ES-I3 (cell line): Measurements from ENCODE around the gene CENPP.

ENCODE experiments used
- H3K36me3 ChIP-seq: 2 replicates; pipeline ENCODE4 v1.6.1; 2013; ENCODE audit warnings: mild to moderate bottlenecking, low read length, control low read depth, moderate library complexity; ENCODE audit not compliant: insufficient read depth
- H3K4me1 ChIP-seq: 2 replicates; pipeline ENCODE4 v1.6.1; 2013; ENCODE audit warnings: mild to moderate bottlenecking, control low read depth, low read length; ENCODE audit not compliant: insufficient read depth
- H3K9ac ChIP-seq: 2 replicates; pipeline ENCODE4 v1.6.1; 2013; ENCODE audit warnings: low read depth, mild to moderate bottlenecking, low read length, moderate library complexity
- H3K9me3 ChIP-seq: 2 replicates; pipeline ENCODE4 v1.6.1; 2013; ENCODE audit warnings: mild to moderate bottlenecking, low read length, moderate library complexity; ENCODE audit not compliant: control insufficient read depth, insufficient read depth

Gene CENPP

GRCh38 chr9:92496396-92497176 is 170.8 kb downstream of the CENPP start:
- no peaks in the 10 kb centered on the region for H3K36me3 ChIP-seq
- H3K9ac ChIP-seq = no peak overlapping the region
- H3K9me3 ChIP-seq = no peaks in the 10 kb centered on the region
- no peaks in the 10 kb centered on the region for H3K4me1 ChIP-seq

- Histone ChIP-seq H3K36me3 (no peaks in the 10 kb centered on the region), H3K9me3 (no peaks in the 10 kb centered on the region)
Measured at GRCh38 chr9:92499701-92500100, 173.9 kb downstream of the CENPP start.

DNA sequence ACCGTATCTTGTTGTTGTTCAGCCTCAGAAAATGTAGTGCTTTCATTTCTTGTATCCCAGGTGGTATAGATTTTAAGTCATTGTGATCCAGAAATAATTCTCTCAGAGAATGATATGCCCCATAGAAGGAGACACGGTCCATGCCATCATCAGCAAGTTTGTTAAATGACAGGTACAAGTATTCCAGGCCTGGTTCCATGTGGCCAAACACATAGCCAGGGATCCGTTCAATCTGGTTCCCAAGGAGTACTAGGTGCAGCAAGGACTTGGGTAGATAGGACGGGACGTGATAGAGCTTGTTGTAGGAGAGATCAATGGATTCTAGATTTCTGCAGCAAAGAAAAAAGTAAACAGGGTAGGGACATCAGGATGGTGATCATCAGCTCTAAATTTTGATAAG is 175.0 kb downstream of the CENPP start:
- Histone ChIP-seq H3K4me1 (peaks cover 5% of the 10 kb centered on the region; the same call in 1 of the 2 replicates), H3K9ac (no peak overlapping the region), H3K36me3 (no peaks in the 10 kb centered on the region), H3K9me3 (no peaks in the 10 kb centered on the region)

More at GRCh38 chr9:92499701-92500100, 173.9 kb downstream of the CENPP start:
- Histone ChIP-seq H3K9ac (no peak overlapping the region), H3K4me1 (peaks cover 5% of the 10 kb centered on the region; the same call in 1 of the 2 replicates)

GRCh38 chr9:92501671-92502393 is 176.1 kb downstream of the CENPP start:
- peaks cover 9% of the 10 kb centered on the region for H3K4me1 ChIP-seq
- H3K9me3 ChIP-seq = no peaks in the 10 kb centered on the region
- no peak overlapping the region for H3K9ac ChIP-seq
- H3K36me3 ChIP-seq = no peaks in the 10 kb centered on the region

DNA sequence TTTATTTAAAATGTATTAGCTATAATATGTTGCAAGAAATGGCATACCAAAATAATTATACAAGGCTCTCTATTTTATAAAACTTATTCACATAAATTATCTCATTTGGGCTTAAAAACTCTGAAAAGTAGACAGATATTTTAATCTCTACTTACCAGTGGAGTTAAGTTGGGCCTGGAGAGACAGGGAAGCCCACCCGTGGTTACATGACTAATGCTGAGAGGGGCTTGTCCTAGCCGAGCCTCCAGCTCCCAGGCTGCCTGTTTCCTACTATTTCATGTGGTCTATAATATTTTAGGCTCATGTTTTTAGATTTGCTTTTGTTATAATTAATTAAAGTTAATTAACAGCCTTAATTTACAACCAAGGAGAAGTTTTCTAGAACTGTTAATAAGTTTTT is 177.4 kb downstream of the CENPP start:
- Histone ChIP-seq H3K9ac (no peak overlapping the region), H3K36me3 (no peaks in the 10 kb centered on the region), H3K4me1 (peaks cover 9% of the 10 kb centered on the region), H3K9me3 (no peaks in the 10 kb centered on the region)

DNA sequence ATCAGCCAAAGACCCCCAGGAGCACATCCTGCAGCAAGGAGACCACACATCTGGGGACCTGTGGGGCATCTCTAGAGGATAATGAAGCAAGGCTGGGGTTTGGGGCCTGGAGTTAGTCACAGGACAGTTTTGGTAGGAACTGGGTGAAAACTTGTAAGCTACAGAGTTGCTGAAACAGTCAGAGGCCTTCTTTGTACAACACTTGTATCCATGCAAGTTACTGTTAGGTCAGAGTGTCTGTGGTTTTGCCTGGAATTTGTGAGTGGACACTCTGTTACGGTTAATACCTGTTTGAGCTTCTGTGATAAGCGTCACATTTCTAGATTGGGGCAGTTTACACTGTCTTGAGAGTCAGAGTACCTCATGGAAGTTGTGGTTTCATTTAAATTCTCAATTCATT is 179.1 kb downstream of the CENPP start:
- peaks cover 9% of the 10 kb centered on the region for H3K4me1 ChIP-seq
- no peaks in the 10 kb centered on the region for H3K9me3 ChIP-seq
- no peak overlapping the region for H3K9ac ChIP-seq
- no peaks in the 10 kb centered on the region for H3K36me3 ChIP-seq

DNA sequence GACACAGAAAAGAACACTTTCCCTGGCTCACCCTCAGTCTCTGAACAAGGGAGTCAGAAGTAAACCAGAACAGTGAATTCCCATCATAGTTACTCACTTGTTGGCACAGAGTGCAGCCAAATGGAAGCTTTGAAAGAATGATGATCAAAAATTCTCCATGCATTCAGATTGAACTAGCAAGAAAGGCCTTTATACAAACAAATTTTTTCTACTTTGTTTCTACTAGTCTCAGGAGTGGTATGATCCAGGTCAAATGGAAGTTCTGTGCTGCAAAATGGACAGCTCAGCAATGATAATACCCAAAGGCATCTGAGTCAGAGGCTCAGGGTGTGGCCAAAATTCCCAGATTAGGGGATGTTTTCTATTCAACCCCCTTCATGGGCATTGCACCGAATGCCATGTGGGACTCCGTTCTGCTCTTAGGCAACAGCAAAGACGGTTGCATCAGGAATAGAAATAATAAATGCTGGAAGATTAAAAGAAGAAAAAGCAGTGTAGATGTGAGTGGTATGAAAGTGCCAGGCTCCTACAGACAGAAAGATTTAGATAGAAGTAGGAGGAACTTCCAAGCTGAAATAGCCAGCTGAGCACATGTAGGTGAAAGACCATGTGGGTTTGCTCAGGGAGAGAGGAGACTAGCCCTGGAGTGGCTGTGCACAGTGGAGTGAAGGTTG is 180.6 kb downstream of the CENPP start:
- Histone ChIP-seq H3K36me3 (no peaks in the 10 kb centered on the region), H3K9me3 (no peaks in the 10 kb centered on the region), H3K9ac (no peak overlapping the region), H3K4me1 (peaks cover 9% of the 10 kb centered on the region)

DNA sequence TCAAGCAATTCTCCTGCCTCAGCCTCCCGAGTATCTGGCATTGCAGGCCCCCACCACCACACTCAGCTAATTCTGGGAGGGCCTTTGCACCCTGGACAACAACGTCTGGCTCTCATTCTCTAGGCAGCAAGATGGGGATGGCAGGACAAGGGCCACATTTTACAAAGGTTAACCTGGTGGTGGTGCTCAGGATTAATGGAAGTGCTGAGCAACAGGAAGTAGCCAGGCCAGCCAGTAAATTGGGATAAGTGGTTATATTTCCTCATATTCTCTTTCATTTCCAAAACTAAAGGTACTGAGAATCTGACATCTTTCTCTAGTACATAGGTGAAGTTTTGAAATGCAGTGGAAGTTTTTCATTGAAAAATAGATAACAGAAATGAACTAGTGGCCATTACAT is 181.3 kb downstream of the CENPP start:
- H3K9ac ChIP-seq = no peak overlapping the region
- no peaks in the 10 kb centered on the region for H3K36me3 ChIP-seq
- H3K9me3 ChIP-seq = no peaks in the 10 kb centered on the region
- H3K4me1 ChIP-seq = peaks cover 9% of the 10 kb centered on the region

DNA sequence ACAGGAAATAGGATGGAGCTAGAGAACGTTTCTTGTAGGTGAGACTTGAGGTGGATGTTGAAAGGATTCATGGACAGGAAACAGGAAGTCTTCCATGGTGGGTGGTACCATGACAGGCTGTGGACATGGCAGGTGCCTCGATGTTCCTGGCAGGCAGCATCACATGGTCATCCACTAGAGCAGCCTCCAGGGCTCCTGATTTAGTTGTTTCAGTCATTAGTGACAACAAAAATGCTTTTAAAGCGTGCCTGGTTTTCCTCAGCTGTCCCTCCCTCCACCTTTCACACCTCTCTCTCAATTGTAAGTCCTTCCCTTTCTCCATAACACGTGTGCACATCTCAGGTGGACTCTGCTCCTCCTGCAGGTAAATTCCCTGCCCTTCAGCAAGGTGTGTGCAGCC is 181.7 kb downstream of the CENPP start:
- Histone ChIP-seq H3K9ac (no peak overlapping the region), H3K36me3 (no peaks in the 10 kb centered on the region), H3K9me3 (no peaks in the 10 kb centered on the region), H3K4me1 (peaks cover 9% of the 10 kb centered on the region)

DNA sequence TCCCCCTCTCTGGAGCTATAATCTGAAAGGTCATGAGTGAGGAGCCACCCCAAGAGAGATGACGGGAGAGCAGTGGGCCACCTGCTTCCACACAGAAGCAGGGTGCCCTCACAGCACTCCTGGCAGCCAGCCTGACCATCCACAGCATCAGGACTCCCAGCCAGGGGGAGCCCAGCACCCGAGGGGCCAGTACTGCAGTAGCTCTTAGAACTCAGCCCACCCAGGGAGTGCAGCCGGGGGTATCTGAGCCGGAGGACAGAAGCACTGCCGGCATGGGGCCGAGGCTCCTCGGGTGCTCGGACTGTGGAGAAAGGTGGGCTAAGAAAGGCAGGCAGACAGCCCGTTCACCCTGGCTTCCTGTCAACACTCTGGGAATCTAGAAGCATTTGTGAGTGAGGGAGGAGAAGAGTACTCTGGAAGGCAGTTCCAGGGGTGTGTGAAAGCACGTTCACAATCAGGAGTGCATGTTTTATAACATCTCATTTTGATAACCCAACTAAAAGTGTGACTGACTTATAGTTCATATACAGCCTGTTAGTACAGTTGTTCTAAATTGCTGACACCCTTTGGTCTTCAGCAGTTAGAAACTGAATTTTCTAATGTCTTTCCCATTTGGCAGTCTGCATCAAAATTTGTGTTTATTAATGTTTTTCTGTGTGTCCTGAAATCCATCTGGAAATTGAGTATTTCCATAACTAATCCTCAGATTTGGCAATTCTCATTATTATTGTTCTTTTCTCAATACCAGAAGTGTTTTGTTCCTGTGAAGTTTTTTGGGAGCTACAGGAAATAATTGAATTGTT is 182.5 kb downstream of the CENPP start:
- Histone ChIP-seq H3K9ac (no peak overlapping the region), H3K36me3 (no peaks in the 10 kb centered on the region), H3K9me3 (no peaks in the 10 kb centered on the region)

GRCh38 chr9:92509050-92509449 is 183.3 kb downstream of the CENPP start:
- Histone ChIP-seq H3K36me3 (no peaks in the 10 kb centered on the region), H3K9ac (no peak overlapping the region), H3K9me3 (no peaks in the 10 kb centered on the region), H3K4me1 (peaks cover 5% of the 10 kb centered on the region; the same call in 1 of the 2 replicates)

More for the DNA sequence above, 182.5 kb downstream of the CENPP start:
- H3K4me1 ChIP-seq = peaks cover 9% of the 10 kb centered on the region

GRCh38 chr9:92510747-92511146 is 185.0 kb downstream of the CENPP start:
- Histone ChIP-seq H3K9ac (no peak overlapping the region), H3K9me3 (no peaks in the 10 kb centered on the region), H3K36me3 (no peaks in the 10 kb centered on the region), H3K4me1 (peaks cover 5% of the 10 kb centered on the region; the same call in 1 of the 2 replicates)

DNA sequence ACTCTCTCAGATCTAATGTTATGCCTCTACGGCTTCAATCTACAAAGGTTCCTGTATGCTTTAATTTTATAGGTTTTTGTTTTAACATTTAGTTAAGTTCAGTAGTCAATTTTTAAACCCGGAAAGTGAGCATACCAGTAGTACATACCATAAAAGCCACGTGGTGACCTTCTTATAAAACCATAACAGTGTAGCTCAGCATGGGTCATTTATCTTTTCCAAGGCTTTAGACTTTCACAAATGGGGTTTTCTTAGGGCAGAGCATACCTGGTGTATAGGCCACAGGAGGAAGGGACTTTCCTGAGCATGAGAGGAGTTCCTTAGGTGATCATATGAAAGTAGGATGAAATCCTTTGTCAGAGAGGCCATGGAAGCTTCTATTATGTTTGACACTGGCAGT is 186.9 kb downstream of the CENPP start:
- H3K4me1 ChIP-seq = peaks cover 10% of the 10 kb centered on the region; the same call in 1 of the 2 replicates
- no peaks in the 10 kb centered on the region for H3K36me3 ChIP-seq
- H3K9me3 ChIP-seq = no peaks in the 10 kb centered on the region
- H3K9ac ChIP-seq = no peak overlapping the region

GRCh38 chr9:92513349-92513748 is 187.6 kb downstream of the CENPP start:
- Histone ChIP-seq H3K4me1 (peaks cover 14% of the 10 kb centered on the region; the same call in 1 of the 2 replicates), H3K36me3 (no peaks in the 10 kb centered on the region), H3K9ac (no peak overlapping the region), H3K9me3 (no peaks in the 10 kb centered on the region)
